K562 (cell line): ENCODE results near the gene WFIKKN1. TPM values are rescaled to one million over a fixed set of nuclear protein-coding genes. Genes with fewer than 3 reads are reported as not detected.

Experiments used
- ATAC-seq: fragments of 200-7000 bp; cut with Tn5 transposase; 3 replicates; pipeline ENCODE4 v1.9.1; 2020; ENCODE audit warnings: moderate library complexity
- BruUV-seq: library from RNA; stranded (reverse); fragments of 400-500 nt; replicated peaks from 2 replicates; lab custom pipeline; 2021; lab: Mats Ljungman, UMichigan
- CTCF ChIA-PET: fragments of 300-600 bp; formaldehyde crosslinking; extraction: SDS; loops from one replicate; lab custom pipeline; 2021; ENCODE audit warnings: low intra/inter-chr PET ratio; lab: Yijun Ruan, JAX
- POLR2A ChIA-PET: fragments of 300-600, 350-650 bp; sonication (Branson Sonifier 250); formaldehyde crosslinking; extraction: SDS; loops from one replicate; lab custom pipeline; 2021; ENCODE audit warnings: antibody characterized with exemption, inconsistent platforms; lab: Yijun Ruan, JAX
- DNase-seq, 4 experiments: peaks; one replicate each; pipeline versions ENCODE4 v3.0.0 to v3.0.0-alpha.2; 2011 to 2018; ENCODE audit warnings: low spot score in 3 of 4, mixed read lengths in 3 of 4; ENCODE audit errors: extremely low read depth in 1 of 4
- FAIRE-seq: peaks from 2 replicates; lab custom pipeline; 2011; peaks lifted over from hg19 to GRCh38; lab: Jason Lieb, UNC
- H2AFZ ChIP-seq: 2 replicates; pipeline ENCODE4 v1.6.0; 2011; ENCODE audit warnings: low read depth, low read length, control low read depth, inconsistent platforms
- H3K27ac ChIP-seq: fragments of 200-600 bp; 3 replicates; pipeline ENCODE4 v1.8.0; 2011; ENCODE audit warnings: low read depth, mild to moderate bottlenecking, control low read depth, inconsistent platforms, low read length, moderate library complexity, mixed read lengths; ENCODE audit errors: extremely low read depth
- H3K27me3 ChIP-seq, 2 experiments: fragments of 300-600 bp in 1 of 2; 2 replicates in 1 of 2; 3 replicates in 1 of 2; pipeline versions ENCODE4 v1.6.0 to v1.8.0; 2011; ENCODE audit warnings: inconsistent platforms in 2 of 2, low read length in 2 of 2, mild to moderate bottlenecking in 1 of 2, mixed read lengths in 1 of 2, moderate library complexity in 1 of 2; ENCODE audit not compliant: control insufficient read depth in 2 of 2, insufficient read depth in 2 of 2
- H3K36me3 ChIP-seq: fragments of 300-600 bp; 3 replicates; pipeline ENCODE4 v1.8.0; 2011; ENCODE audit warnings: mild to moderate bottlenecking, low read length, inconsistent platforms; ENCODE audit not compliant: control insufficient read depth, insufficient read depth
- H3K4me1 ChIP-seq, 2 experiments: fragments of 200-600 bp in 1 of 2; replicated peaks in 1 of 2; 2 replicates in 1 of 2; 3 replicates in 1 of 2; pipeline versions ENCODE4 v1.5.1 to v1.8.0; 2011; ENCODE audit warnings: inconsistent platforms in 2 of 2, low read length in 2 of 2, mild to moderate bottlenecking in 1 of 2, mixed read lengths in 1 of 2, moderate library complexity in 1 of 2; ENCODE audit not compliant: control insufficient read depth in 2 of 2, insufficient read depth in 2 of 2
- H3K4me2 ChIP-seq: 2 replicates; pipeline ENCODE4 v1.6.1; 2011; ENCODE audit warnings: low read length, control low read depth, inconsistent platforms, mixed read lengths; ENCODE audit not compliant: insufficient read depth
- H3K4me3 ChIP-seq: fragments of 200-600 bp; sonication (generic), shearing (Covaris generic); 2 replicates; pipeline ENCODE4 v1.5.1; 2016; ENCODE audit warnings: control low read depth, inconsistent platforms
- H3K79me2 ChIP-seq: fragments of 200-600 bp; 3 replicates; pipeline ENCODE4 v1.8.0; 2011; ENCODE audit warnings: low read length, inconsistent platforms; ENCODE audit not compliant: control insufficient read depth, insufficient read depth
- H3K9ac ChIP-seq, 2 experiments: 2 replicates each; pipeline versions ENCODE4 v1.6.0 to v1.6.1; 2011; ENCODE audit warnings: low read depth in 2 of 2, low read length in 2 of 2, control low read depth in 1 of 2, inconsistent platforms in 1 of 2, mild to moderate bottlenecking in 1 of 2, mixed read lengths in 1 of 2; ENCODE audit not compliant: insufficient read depth in 1 of 2
- H3K9me1 ChIP-seq: one replicate; pipeline ENCODE4 v1.6.0; 2011; ENCODE audit warnings: inconsistent platforms, mild to moderate bottlenecking, low read length, moderate library complexity; ENCODE audit not compliant: control insufficient read depth, insufficient read depth
- H3K9me3 ChIP-seq: replicated peaks from 2 replicates; pipeline ENCODE4 v1.5.1; 2011; ENCODE audit warnings: low read depth, low read length, inconsistent platforms; ENCODE audit not compliant: control insufficient read depth, insufficient read depth
- H4K20me1 ChIP-seq: replicated peaks from 2 replicates; pipeline ENCODE4 v1.6.1; 2011; ENCODE audit warnings: low read length, inconsistent platforms, mixed read lengths; ENCODE audit not compliant: control insufficient read depth, insufficient read depth
- L3MBTL2 ChIP-seq: fragments of 450-650 bp; IDR thresholded peaks from 2 replicates; pipeline ENCODE4 v1.6.1; 2016; ENCODE audit warnings: mild to moderate bottlenecking, moderate library complexity
- PCBP1 ChIP-seq: fragments of 200-400 bp; formaldehyde crosslinking; IDR thresholded peaks from 2 replicates; pipeline ENCODE4 v1.6.1; 2018; ENCODE audit warnings: mild to moderate bottlenecking, low read depth, low read length; ENCODE audit not compliant: poor library complexity, severe bottlenecking
- POLR2G ChIP-seq: fragments of 200-400 bp; formaldehyde crosslinking; IDR thresholded peaks from 2 replicates; pipeline ENCODE4 v1.6.1; 2017; ENCODE audit warnings: low read depth, mild to moderate bottlenecking, antibody characterized with exemption, low read length, moderate library complexity
- THRAP3 ChIP-seq: fragments of 450-650 bp; IDR thresholded peaks from 2 replicates; pipeline ENCODE4 v1.6.1; 2016; ENCODE audit warnings: mild to moderate bottlenecking, inconsistent platforms, borderline replicate concordance
- ZNF57 ChIP-seq: fragments of 450-650 bp; formaldehyde crosslinking; IDR thresholded peaks from 2 replicates; pipeline ENCODE4 v1.4.0; 2020; ENCODE audit warnings: mild to moderate bottlenecking, moderate library complexity
- WGBS: fragments of 100-300 bp; shearing (Covaris generic); methylation state at CpG from one replicate; pipeline ENCODE4 v1.1.6; 2016; ENCODE audit warnings: low coverage, mixed read lengths; ENCODE audit not compliant: insufficient coverage; ENCODE audit errors: missing lambda C conversion rate; 5-methylcytosine and 5-hydroxymethylcytosine counted together
- in situ Hi-C: fragments of 300-500 bp; cut with MboI; formaldehyde crosslinking; loops from 4 replicates; pipeline ENCODE4 v1.15.0; 2018; ENCODE audit warnings: inconsistent platforms, mixed read lengths
- intact Hi-C: fragments of 100-400 bp; cut with micrococcal nuclease; formaldehyde crosslinking; loops from 2 replicates; pipeline ENCODE4 v1.14.2; 2022
- polyA plus RNA-seq, 8 experiments: library from polyadenylated mRNA; depleted of rRNA in 4 of 8; stranded (reverse) in 5 of 8; unstranded in 3 of 8; fragments of >200 nt; fragmentation: Nextera tagmentation in 2 of 8; fragmentation: Illumina TruSeq in 1 of 8; extraction: Ambion mirVana in 2 of 8; extraction: Trizol in 1 of 8; gene quantifications; 2 replicates each; pipeline versions ENCODE4 v1.2.1 to v1.2.3, GENCODE V29; 2011 to 2014; ENCODE audit warnings: inconsistent platforms in 1 of 8, missing spikeins in 1 of 8
- total RNA-seq, 7 experiments: library from RNA; depleted of rRNA in 6 of 7; stranded (reverse); fragments of >200 nt in 6 of 7; fragmentation: Illumina TruSeq in 2 of 7; extraction: Trizol in 2 of 7; gene quantifications; 2 replicates each; pipeline versions ENCODE4 v1.2.1 to v1.2.3, GENCODE V29; 2011 to 2021; ENCODE audit warnings: low replicate concordance in 1 of 7
- TF ChIP-seq, protein P1 (sequence below): sonication (generic); formaldehyde crosslinking; IDR thresholded peaks from 2 replicates; pipeline ENCODE4 v1.9.0; 2022; ENCODE audit warnings: mild to moderate bottlenecking, missing genetic modification reagents
- TF ChIP-seq, protein P2 (sequence below): fragments of 200-800 bp; sonication (Bioruptor generic); IDR thresholded peaks from 2 replicates; pipeline ENCODE4 v1.6.1; 2017; ENCODE audit warnings: missing genetic modification characterization, missing compliant biosample characterization
- TF ChIP-seq, protein P3 (sequence below): sonication (generic); formaldehyde crosslinking; IDR thresholded peaks from 2 replicates; pipeline ENCODE4 v1.8.1; 2022; ENCODE audit warnings: missing genetic modification reagents

The WFIKKN1 gene
- total and polyA plus RNA-seq, 9 of the 15 experiments (the other 6 are each of a cell fraction or from before 2014, with no cell fraction given): 0.14 to 1.1 (median 0.50) TPM; not detected in 4

DNA sequence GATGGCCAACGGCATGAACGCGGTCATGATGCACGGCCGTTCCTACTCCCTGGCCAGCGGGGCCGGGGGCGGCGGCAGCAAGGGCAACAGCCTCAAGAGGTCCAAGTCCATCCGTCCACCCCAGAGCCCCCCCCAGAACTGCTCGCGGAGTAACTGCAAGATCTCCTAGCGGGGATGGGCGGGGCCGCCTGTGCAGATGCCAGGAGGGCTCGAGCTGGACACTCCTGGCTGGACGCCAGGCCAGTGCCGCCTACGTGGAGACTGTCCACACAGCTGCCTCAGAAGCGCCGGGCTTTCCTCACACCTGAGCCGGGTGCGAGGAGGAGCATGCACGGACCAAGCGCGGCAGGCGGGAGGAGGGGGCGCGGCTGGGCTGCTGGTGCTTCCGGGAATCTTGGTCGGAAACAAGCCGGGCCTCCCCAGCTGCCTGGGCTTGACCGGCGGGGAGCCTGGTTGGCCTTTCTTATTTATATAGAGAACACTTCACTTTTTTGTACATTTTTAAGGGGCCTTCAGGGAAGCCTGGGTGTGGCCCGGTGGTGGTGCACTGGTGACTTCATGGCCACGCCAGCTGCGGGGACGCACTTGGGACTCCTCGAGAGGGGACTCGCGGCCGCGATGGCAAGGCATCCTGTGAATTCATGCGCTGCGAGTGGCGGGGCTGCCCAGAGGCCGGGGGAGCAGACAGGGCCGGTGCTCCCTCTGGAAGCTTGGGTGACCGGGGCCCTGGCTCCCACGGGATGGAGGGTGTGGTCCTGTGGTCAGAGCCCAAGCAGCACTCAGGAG, 3.1 kb upstream of the WFIKKN1 start:
- Histone ChIP-seq H3K9ac (peak overlapping the region in 1 of 2 experiments; percentile 68; a peak in 2 of 4 replicates), H3K27me3 (no peaks in the 10 kb centered on the region), H3K9me3 (no peaks in the 10 kb centered on the region), H3K9me1 (no peaks in the 10 kb centered on the region), H3K4me1 (peaks cover 34 to 92% of the 10 kb centered on the region in 2 experiments), H3K79me2 (0 out of 3 replicates have a peak, but pooled peaks cover 12% of the 10 kb centered on the region), H3K36me3 (peaks cover 24% of the 10 kb centered on the region; the same call in 2 of the 3 replicates), H3K4me2 (no peak overlapping the region), H4K20me1 (no peaks in the 10 kb centered on the region), H3K4me3 (no peak overlapping the region), H2AFZ (no peak overlapping the region), H3K27ac (peak overlapping the region; percentile 8; the same call in 1 of the 3 replicates)
- ChIA-PET POLR2A (interaction anchor here (0.5 to 0.8 kb wide), 8 partner anchors 9 to 404 kb away, joined by 3 read pairs; partner anchors contain the start of gene METTL26), CTCF (no interaction called here)
- BruUV-seq: no TSS peak
- FAIRE-seq (no peak), DNase-seq (peak in 3 of 4 experiments; percentile 30 to 63 (median 57)), ATAC-seq (no peak)
- intact Hi-C loops (no loop called here), in situ Hi-C loops (no loop called here)
- WGBS: 79% methylated on average over 27 of the region's 50 CpGs
- TF ChIP-seq THRAP3 (peak; percentile 90; the same call in 1 of the 2 replicates), ZNF57 (CRISPR knock-in tag) (no peak), L3MBTL2 (0 out of 2 replicates have a peak, but pooled peaks have one; percentile 15), POLR2G (peak; percentile 50; the same call in 1 of the 2 replicates), PCBP1 (peak; percentile 37)
- TF ChIP-seq, protein P1, sequence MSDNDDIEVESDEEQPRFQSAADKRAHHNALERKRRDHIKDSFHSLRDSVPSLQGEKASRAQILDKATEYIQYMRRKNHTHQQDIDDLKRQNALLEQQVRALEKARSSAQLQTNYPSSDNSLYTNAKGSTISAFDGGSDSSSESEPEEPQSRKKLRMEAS: peak; percentile 53
- TF ChIP-seq, protein P2, sequence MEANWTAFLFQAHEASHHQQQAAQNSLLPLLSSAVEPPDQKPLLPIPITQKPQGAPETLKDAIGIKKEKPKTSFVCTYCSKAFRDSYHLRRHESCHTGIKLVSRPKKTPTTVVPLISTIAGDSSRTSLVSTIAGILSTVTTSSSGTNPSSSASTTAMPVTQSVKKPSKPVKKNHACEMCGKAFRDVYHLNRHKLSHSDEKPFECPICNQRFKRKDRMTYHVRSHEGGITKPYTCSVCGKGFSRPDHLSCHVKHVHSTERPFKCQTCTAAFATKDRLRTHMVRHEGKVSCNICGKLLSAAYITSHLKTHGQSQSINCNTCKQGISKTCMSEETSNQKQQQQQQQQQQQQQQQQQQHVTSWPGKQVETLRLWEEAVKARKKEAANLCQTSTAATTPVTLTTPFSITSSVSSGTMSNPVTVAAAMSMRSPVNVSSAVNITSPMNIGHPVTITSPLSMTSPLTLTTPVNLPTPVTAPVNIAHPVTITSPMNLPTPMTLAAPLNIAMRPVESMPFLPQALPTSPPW (CRISPR knock-in tag): peak; percentile 49
- TF ChIP-seq, protein P3, sequence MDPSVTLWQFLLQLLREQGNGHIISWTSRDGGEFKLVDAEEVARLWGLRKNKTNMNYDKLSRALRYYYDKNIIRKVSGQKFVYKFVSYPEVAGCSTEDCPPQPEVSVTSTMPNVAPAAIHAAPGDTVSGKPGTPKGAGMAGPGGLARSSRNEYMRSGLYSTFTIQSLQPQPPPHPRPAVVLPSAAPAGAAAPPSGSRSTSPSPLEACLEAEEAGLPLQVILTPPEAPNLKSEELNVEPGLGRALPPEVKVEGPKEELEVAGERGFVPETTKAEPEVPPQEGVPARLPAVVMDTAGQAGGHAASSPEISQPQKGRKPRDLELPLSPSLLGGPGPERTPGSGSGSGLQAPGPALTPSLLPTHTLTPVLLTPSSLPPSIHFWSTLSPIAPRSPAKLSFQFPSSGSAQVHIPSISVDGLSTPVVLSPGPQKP (CRISPR knock-in tag): no peak
